ENCODE results near the gene CCL18.
"Not testable (repeated sequence)": the region's sequence is repeated elsewhere in the genome, so short reads cannot be mapped to it uniquely, and the experiment has no call there.

CCL18 gene

DNA sequence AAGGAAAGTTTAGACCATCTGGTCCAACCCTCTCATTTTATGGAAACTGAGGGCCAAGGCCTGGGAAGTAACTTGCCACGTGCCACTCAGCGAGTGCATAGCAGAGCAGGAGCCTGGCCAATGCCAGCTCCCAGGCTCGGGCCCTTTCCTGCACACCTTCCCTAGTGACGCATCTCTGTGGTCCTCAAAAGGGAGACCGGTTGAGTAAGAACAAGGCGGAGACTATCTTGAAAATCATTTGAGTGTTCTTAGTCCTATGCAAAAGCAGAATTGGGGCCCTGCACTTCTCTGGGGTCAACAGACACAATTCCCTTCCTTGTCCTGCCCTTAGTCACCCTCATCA, 42.4 kb downstream of the CCL18 start:
- DNase-seq (ENCODE audit: low read depth) = no peak
- H3K4me3 ChIP-seq (ENCODE audit: low read depth, low read length) = no peak overlapping the region
- TF ChIP-seq, protein P1, sequence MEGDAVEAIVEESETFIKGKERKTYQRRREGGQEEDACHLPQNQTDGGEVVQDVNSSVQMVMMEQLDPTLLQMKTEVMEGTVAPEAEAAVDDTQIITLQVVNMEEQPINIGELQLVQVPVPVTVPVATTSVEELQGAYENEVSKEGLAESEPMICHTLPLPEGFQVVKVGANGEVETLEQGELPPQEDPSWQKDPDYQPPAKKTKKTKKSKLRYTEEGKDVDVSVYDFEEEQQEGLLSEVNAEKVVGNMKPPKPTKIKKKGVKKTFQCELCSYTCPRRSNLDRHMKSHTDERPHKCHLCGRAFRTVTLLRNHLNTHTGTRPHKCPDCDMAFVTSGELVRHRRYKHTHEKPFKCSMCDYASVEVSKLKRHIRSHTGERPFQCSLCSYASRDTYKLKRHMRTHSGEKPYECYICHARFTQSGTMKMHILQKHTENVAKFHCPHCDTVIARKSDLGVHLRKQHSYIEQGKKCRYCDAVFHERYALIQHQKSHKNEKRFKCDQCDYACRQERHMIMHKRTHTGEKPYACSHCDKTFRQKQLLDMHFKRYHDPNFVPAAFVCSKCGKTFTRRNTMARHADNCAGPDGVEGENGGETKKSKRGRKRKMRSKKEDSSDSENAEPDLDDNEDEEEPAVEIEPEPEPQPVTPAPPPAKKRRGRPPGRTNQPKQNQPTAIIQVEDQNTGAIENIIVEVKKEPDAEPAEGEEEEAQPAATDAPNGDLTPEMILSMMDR (conservative IDR thresholded peaks at IDR 0.05; ENCODE audit: low read depth, low read length) = no peak

DNA sequence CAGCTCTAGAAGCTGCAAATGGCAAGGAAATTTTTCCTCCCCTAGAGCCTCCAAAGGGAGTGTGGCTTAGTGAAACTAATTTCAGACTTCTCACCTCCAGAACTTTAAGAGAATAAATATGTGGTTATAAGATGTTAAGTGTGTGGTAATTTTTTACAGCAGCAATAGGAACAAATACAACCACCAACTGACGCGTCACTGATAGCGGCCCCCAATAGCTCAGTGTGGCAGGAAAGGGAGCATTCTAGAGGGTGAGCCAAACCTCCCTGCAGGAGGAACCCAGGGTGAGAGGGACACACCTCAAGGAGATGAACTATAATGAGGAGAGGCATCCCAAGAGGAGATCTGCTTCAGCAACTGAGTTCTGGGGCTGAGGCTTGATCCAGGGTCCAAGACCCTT, 43.6 kb downstream of the CCL18 start:
- H3K4me3 ChIP-seq (ENCODE audit: low read depth, low read length) = no peak overlapping the region
- TF ChIP-seq, protein P1 (conservative IDR thresholded peaks at IDR 0.05; ENCODE audit: low read depth, low read length) = no peak
- no peak for DNase-seq (ENCODE audit: low read depth)

DNA sequence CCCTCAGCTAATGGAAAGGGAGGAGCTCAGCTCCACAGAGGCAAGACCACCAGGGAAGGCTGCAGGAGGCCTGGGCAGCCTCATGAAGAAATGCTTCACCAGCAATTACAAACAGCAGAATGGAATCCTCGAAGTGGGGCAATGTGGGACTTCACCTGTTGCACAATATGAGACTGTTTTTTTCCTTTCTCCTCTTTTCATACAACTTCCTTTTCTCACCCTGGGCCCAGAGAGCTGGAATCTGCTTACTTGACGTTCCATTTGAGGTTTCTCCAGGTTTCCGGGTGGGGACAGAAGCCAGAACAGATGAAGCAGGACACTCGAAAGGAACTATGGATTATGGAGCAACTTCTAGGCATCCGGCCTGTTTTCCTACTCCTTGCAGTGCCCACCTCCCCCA, 44.2 kb downstream of the CCL18 start:
- not testable (repeated sequence) for H3K4me3 ChIP-seq (ENCODE audit: low read depth, low read length); DNase-seq (ENCODE audit: low read depth)

DNA sequence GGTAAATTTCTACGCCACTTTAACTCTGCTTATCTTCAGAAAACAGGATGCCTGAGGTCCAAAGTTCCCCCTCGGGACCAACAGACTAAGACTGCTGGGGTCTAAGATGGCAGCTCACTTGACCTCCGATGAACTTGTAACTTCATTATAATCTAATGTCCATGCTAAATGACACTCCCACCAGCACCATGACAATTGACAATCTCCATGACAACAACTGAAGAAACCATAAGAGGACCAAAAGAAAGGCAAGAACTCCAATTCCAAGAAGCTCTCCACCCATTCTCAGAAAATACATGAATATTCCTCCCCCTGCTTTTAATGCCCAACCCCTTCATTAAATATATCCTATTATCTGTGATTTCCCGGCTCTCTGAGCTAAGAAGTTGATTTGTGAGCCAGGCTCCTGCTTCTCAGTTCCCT, 47.0 kb downstream of the CCL18 start:
- DNase-seq (ENCODE audit: low read depth) = no peak
- TF ChIP-seq, protein P1 (conservative IDR thresholded peaks at IDR 0.05; ENCODE audit: low read depth, low read length) = no peak
- no peak overlapping the region for H3K4me3 ChIP-seq (ENCODE audit: low read depth, low read length)

DNA sequence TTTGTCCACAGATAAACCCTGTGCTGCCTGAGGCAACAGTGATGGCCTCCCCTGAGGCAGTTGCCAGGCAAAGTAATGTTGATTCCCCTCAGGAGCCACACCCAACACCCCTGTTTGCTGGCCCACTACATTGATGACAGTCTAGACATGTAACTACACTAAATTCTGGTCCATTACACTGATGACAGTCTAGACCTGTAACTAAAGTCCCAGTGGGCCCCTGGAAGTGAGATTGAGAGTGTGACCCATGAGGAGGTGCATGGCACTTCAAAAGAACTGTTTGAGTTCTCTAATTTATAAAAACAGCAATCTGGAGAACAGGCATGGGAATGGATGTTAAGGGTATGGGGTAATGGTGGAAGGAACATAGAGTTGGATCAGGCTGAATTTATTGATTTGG, 48.5 kb downstream of the CCL18 start:
- no peak for DNase-seq (ENCODE audit: low read depth)
- TF ChIP-seq, protein P1 (conservative IDR thresholded peaks at IDR 0.05; ENCODE audit: low read depth, low read length) = no peak
- no peak overlapping the region for H3K4me3 ChIP-seq (ENCODE audit: low read depth, low read length)

DNA sequence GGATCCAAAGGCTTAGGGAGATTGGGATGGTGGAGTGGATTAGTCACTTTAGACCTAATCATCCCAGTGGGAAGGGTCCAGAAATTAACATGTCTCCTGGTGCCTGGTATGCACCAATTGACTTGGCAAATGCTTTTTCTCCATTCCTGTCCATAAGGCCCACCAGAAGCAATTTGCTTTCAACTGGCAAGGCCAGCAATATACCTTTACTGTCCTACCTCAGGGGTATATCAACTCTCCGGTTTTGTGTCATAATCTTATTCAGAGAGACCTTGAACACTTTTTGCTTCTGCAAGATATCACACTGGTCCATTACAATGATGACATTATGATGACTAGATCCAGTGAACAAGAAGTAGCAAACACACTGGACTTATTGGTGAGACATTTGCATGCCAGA, 49.1 kb downstream of the CCL18 start:
- H3K4me3 ChIP-seq (ENCODE audit: low read depth, low read length); DNase-seq (ENCODE audit: low read depth): not testable (repeated sequence)

DNA sequence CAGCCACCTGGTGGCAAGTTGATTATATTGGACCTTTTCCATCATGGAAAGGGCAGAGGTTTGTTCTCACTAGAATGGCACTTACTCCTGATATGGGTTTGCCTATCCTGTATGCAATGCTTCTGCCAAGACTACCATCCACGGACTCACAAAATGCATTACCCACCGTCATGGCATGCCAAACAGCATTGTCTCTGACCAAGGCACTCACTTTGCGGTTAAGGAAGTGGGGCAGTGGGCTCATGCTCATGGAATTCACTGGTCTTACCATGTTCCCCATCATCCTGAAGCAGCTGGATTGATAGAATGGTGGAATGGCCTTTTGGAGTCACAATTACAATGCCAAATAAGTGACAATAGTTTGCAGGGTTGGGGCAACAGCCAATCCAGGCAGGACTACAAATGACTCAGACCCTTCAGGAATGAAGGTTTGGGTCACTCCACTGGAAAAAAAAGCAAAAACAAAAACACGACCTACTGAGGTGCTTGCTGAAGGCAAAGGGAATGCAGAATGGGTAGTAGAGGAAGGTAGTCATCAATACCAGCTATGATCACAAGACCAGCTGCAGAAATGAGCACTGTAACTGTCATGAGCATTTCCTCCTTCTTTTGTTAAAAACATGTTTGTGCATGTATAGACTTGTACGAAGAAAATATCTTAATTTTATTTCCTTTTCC, 51.0 kb downstream of the CCL18 start:
- not testable (repeated sequence) for DNase-seq (ENCODE audit: low read depth); H3K4me3 ChIP-seq (ENCODE audit: low read depth, low read length)

DNA sequence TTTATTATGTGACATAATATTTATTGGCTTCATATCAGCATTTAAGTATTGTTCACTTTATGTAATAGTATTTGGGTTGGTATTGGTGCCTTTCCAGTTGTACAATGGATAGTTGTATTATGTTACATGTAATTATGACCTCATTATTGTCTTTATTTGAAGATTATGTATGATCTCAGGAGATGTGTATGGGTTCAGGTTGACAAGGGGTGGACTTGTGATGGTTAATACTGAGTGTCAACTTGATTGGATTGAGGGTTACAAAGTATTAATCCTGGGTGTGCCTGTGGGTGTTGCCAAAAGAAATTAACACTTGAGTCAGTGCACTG, 51.5 kb downstream of the CCL18 start:
- H3K4me3 ChIP-seq (ENCODE audit: low read depth, low read length); DNase-seq (ENCODE audit: low read depth): not testable (repeated sequence)

DNA sequence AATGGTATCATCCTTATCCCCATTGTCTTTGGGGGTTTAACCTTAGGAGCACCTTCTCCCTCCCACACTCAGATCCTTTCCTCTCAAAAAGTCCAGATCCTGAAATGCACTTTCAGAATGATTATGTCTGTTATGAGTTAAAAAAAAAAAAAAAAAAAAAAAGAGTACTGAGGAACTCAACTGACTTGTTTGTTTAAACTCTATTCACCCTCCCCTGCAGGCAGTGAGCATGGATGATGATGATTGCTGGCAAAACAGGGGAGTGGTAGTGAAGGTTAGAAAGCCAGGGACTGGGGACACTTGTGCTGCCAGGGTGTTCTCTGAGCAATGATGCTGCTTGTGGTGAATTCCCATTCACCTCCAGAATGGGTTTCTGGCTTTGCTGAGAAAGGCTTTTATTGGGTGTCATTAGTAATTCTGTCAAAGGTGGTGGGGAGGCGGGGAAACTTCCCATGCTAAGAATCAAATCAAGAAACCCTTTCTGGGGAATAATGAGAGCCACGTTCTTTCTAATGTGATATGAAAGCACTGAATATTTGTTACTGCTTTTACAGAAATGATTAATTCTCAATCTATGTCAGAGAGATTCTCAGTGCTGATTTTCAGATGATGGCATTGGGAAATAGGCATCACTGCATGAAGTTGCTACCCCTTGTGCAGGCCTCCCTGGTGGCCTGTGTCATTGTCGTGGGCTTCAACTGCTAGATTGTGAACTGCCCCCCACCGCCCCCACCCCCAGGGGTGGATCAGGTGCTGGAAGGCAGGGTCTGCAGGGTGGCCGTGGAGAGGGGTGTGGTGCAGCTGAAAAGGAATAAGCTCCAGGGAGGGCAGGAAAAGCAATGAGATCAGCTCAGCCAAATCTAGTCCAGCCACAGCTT, 53.7 kb downstream of the CCL18 start:
- TF ChIP-seq, protein P1 (conservative IDR thresholded peaks at IDR 0.05; ENCODE audit: low read depth, low read length) = no peak
- H3K4me3 ChIP-seq (ENCODE audit: low read depth, low read length) = no peak overlapping the region
- no peak for DNase-seq (ENCODE audit: low read depth)
